NCI-H82 treated with DMSO at 0.1 percent for 48 hours (cell line): Measurements from ENCODE around the gene HELZ.
"Not testable (repeated sequence)": the region's sequence is repeated elsewhere in the genome, so short reads cannot be mapped to it uniquely, and the experiment has no call there.

Experiments used
- DNase-seq: peaks from one replicate; lab custom pipeline; 2025; ENCODE audit not compliant: unreplicated experiment; lab: John Stamatoyannopoulos, UW

Gene HELZ

GRCh38 chr17:67265436-67266019, 20.5 kb upstream of the HELZ start:
- no peak for DNase-seq

- no peak for DNase-seq
Observed at GRCh38 chr17:67262435-67263117, 17.6 kb upstream of the HELZ start.

- no peak for DNase-seq
Observed at GRCh38 chr17:67260170-67260987, 15.4 kb upstream of the HELZ start.

DNA sequence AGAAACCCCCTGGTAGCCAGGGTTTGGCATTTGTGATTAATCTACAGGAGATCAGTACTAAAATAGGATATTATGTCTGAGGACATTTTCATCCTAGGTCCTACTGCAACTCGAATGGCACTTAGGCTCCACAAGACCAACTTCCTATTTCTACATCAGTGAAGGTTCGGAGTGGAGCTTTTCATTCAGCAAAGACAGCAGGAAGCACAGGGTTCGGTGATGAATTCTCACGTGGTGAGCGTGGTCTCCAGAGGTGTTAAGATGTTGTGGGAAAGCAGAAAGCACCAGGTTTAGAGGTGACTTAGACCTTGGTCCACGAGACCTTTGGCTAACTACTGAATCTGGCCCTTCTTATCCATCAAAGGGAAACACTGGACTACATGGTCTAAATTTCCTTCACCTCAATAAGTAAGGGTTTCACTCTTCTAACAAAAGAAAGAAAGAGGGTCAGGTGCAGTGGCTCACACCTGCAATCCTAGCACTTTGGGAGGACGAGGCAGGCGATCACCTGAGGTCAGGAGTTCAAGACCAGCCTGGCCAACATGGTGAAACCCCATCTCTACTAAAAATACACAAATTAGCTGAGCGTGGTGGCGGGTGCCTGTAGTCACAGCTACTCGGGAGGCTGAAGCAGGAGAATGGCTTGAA, 13.9 kb upstream of the HELZ start:
- DNase-seq = no peak

DNA sequence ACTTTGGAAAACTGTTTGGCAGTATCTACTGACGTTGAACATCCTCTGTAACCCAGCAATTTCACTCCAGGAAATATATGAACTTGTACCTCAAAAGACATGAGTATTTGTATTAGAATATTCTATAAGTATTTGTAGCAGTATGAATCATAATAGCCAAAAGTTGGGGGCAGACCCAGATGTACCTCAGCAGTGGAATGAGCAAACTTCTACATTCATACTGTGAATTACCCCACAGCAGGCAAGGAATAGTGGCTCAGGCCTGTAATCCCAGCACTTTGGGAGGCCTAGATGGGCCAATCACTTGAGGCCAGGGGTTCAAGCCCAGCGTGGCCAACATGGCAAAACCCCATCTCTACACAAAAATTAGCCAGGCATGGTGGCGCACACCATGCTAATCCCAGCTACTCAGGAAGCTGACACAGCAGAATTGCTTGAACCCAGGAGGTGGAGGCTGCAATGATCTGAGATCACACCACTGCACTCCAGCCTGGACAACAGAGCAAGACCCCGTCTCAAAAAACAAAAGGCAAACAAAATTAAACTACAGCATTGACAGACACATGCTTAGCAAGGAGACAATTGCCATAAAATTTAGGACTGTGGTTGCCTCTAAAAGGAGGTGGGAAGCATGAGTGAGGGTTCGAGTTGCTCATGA, 11.2 kb upstream of the HELZ start:
- no peak for DNase-seq

DNA sequence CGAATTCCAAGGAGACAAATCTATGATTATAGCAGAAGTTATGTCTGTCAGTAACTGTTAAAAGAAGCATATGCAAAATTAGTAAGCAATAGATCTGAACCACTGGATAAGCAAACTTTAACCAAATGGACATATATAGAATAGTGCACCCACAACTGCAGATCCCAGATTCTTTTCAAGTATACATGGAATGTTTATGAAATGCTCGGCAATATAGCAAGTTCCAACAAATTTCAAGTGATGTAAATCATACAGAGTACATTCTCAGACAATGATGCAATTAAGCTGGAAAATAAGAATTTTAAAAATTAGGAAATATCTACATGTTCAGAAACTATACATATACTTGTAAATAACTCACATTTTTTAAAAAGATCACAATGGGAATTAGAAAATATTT, 8.4 kb upstream of the HELZ start:
- DNase-seq = no peak

DNA sequence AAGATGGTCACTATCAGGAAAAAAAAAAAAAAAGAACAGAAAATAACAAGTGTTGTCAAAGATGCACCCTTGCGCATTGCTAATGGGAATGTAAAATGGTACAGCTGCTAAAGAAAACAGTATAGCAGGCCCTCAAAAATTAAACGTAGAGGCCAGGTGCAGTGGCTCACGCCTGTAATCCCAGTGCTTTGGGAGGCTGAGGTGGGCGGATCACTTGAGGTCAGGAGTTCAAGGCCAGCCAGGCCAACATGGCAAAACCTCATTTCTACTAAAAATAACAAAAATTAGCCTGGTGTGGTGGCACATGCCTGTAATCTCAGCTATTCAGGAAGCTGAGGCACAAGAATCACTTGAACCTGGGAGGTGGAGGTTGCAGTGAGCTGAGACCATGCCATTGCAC, 6.6 kb upstream of the HELZ start:
- DNase-seq = not testable (repeated sequence)

DNA sequence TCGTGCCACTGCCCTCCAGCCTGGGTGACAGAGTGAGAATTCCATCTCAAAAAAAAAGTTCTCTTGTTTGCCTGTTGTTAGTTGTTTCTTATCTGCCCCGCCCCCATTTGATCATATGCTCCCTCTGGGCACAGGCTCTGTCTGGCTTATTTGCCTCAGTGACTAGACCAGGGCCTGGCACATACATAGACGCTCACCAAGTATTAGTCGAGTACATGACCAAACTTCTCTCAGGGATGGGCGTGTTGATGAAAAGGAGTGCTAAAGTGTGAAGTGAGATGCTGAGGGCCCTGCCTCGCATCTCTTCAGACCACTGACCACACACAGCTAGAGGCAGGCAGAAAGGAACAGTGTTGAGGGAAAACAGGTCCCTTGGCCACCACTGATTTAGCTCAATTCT, 3.3 kb upstream of the HELZ start:
- no peak for DNase-seq

DNA sequence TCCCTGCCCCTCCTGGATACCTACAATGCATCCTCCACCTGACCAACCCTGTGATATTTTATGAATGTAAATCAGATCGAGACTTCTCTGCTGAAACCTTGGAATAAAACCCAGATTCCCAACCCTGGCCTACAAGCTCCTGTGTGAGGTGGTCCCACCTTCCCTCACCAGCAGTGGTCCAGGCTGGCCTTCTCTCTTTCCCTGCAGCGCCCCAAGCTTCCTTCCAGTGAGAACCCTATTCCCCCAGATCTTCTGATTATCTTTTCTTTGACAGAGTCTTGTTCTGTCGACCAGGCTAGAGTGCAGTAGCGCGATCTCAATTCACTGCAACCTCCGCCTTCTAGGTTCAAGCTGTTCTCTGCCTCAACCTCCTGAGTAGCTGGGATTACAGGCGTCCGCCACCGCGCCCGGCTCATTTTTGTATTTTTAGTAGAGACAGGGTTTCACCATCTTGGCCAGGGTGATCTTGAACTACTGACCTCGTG, 2.5 kb upstream of the HELZ start:
- no peak for DNase-seq

DNA sequence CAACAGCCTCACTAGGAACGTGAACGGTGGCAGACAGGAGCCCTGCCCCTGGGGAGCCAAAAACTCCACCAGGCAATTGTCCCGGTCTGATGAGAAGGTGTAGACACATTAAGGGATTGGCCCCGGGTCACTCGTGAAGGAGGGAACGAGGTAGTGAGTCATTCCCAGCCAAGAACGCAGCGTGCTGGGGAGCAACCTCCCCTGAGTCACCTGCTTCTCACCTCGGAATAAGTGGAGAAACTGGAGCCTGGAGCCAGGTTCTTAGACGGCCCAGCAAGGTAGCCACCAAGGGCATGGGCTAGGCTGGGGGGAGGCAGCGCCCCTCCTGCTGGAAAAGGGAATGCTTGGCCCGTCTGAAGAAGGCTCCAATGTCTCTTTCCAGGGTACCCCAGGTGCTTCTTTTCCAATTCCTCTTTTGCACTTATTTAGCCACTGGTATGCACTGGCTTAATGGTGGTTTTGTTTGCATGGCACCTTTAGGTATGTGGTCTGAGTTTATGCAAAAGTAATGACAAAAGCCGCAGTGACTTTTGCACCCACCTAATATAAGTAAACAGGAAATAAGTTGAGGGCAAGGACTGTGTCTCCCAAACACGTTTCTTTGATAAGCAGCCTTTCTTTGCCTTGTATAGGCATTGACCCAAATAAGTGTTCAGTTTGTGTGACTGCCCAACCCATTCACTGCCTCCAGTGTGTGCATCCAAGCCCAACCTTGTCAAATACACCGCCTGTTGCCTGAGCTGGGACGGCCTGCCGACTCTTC, 1.8 kb upstream of the HELZ start:
- no peak for DNase-seq

DNA sequence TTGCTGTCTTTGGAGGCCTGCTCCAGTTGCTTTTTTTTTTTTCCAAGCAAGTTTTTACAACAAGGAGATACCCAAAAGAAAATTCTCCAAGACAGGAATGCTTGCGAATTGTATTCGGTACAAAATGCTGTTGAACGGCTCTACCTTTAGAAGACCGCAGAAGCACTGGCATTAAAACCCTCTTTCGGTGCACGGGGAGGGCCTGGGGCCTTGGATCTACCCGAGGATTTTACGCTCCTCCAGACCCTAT, 1.3 kb upstream of the HELZ start:
- no peak for DNase-seq

DNA sequence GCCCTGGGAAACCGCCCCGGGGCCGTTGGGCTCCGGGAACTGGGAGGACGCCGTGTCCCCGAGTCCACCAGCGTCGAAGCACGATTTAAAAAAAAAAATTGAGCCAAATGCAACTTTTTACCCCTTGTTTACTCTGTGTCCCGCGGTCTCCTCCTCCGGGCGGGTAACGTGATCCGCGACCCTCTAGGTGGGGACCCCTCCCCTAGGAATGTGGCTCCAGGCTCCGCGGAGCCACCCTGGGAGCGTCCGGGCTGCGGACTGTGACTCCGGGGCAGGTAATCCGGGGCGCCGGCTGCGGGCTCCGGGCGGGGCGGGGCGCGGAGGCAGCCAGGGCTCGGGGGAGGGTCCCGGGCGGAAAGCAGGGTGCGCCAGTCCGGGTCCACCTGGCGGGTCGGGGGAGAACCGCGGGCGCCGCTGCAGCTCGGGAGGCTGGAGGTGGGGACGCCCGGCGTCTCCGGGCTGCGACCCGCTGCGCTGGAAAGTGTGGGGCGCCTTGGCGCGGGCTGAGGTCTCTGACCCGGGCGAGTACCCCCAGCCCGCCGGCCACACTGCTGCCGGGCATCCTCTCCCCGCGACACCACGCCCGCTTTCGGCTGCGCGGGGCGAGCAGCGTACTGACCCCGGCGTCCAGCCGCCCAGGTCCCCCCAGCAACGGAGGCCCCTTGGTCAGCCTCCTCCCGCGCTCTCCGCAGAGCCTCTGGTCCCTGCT, 852 bp upstream of the HELZ start:
- DNase-seq = no peak

DNA sequence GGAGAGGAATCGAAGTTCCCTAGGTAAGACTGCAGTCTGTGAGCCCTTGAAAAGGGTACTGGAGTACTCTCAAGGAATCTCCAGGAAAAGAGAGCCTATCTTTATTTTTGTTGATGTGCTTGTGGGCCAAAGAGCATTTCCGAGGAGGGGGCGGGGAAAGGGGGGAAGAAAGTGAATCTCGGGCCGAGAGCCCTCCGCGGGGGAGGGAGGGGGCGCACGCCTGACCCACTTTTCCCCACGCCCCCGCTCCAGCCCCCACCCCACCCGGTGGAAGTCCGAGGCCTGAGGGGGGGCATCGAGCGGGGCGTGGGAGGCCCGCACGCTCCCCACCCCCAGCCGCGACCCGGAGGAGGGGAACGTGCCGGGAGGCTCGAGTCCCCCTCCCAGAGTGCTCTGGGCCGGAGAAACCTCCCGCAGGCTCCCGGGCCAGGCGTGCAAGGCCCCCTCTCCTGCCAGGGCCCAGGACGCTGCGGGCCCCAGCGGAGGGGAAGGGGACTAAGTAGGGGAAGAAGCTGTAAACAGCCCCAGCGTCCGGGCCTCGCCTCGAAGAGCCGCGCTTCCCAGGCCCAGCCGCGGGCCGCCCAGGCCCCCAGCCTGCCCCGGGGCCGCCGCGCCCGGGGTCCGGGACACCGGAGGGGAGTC, 444 bp downstream of the HELZ start:
- no peak for DNase-seq

GRCh38 chr17:67243284-67243683, 1.7 kb downstream of the HELZ start:
- no peak for DNase-seq

- DNase-seq = no peak
Observed at GRCh38 chr17:67241719-67242341, 3.2 kb downstream of the HELZ start.

DNA sequence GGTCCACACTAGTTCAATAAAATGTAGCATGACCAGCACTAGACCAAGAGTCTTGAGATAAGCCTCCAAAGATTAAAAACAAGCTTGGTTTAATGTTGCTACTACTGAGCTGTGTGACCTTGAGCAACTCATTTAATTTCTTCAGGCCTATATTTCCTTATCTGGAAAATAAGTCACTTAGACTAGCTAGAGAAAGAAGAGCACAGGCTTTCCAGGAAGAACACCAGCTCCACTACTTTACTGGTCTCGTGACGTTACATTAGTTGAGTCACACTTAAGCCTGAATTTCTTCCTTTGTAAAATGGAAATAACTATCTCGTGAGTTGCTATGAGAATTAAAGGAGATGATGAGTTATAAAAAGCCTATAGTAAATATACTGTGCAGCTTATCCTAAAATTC, 5.4 kb downstream of the HELZ start:
- DNase-seq = no peak

DNA sequence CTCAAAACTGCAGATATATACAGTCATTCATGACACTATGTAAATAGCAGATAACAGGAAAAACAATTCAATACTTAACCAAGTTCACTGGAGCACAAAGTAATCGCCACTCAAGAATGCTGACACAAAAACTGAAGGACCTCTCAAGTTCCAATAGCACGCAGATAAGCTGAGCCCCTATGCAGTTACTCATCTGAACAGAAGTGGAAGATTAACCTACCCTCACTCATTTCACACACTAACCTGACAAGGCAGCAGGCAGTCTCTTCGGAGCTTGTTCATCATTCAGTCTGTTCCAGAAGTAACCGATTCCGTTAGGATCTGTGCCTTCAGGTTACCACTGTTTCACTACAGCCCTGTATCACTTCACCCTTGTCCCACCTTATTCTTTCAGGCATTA, 6.0 kb downstream of the HELZ start:
- no peak for DNase-seq

DNA sequence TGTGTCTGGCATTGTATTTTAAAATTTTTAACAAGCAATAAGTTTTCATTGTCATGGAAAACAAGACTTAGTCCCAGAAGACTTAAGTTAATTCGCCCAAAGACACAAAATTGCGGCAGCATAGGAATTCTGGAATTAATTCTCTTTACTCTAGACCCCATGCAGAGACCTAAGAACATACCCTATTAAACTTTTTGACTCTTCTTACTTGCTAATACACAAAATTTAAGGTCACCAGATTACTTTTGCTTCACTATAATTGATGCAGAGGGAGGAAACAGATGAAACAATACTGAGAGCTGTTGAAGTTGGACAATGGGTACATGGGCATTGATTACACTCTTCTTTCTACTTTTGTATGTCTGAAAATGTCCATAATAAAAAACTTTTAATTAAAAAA, 12.6 kb downstream of the HELZ start:
- DNase-seq = no peak
